T-cell (primary cell): ENCODE measurements around the gene ALG14. TPM values are rescaled to one million over a fixed set of nuclear protein-coding genes. Genes with fewer than 3 reads are reported as not detected.
"Not testable (repeated sequence)": the region's sequence is repeated elsewhere in the genome, so short reads cannot be mapped to it uniquely, and the experiment has no call there.

Source experiments
- ATAC-seq, 4 experiments: fragments of 200-7000 bp in 3 of 4; fragments of 150-1000 bp in 1 of 4; cut with Tn5 transposase; replicated peaks in 1 of 4; 1 replicate in 3 of 4; 2 replicates in 1 of 4; pipeline ENCODE4 v1.10.0; 2021; ENCODE audit warnings: moderate library complexity in 3 of 4, mild to moderate bottlenecking in 2 of 4, moderate number of reproducible peaks in 1 of 4
- CTCF ChIA-PET, 2 donors: fragments of 300-600 bp; sonication (Branson Sonifier 250); formaldehyde crosslinking; loops; one replicate each; lab custom pipeline; 2022; ENCODE audit warnings: antibody characterized with exemption in 2 of 2; lab: Charles Lee
- POLR2A ChIA-PET, 2 donors: fragments of 300-600 bp; sonication (Branson Sonifier 250); formaldehyde crosslinking; loops; one replicate each; lab custom pipeline; 2022; ENCODE audit warnings: antibody characterized with exemption in 2 of 2; lab: Charles Lee
- DNase-seq, 35 experiments: peaks; one replicate each; pipeline versions ENCODE4 v3.0.0 to v3.0.0-alpha.2; 2013 to 2023
- H3K27ac ChIP-seq: one replicate; pipeline ENCODE4 v1.5.1; 2013; ENCODE audit warnings: low read length
- H3K27me3 ChIP-seq, 2 experiments: replicated peaks in 1 of 2; 1 replicate in 1 of 2; 2 replicates in 1 of 2; pipeline versions ENCODE4 v1.6.1 to v1.7.0; 2013; ENCODE audit warnings: low read length in 1 of 2, mixed read lengths in 1 of 2; ENCODE audit not compliant: control insufficient read depth in 2 of 2, insufficient read depth in 2 of 2; ENCODE audit errors: extremely low read depth in 1 of 2
- H3K36me3 ChIP-seq, 2 donors: 1 replicate in 1 of 2; 2 replicates in 1 of 2; pipeline versions ENCODE4 v1.6.1 to v1.7.0; 2013; ENCODE audit warnings: low read length in 1 of 2; ENCODE audit not compliant: control insufficient read depth in 2 of 2, insufficient read depth in 1 of 2; ENCODE audit errors: extremely low read depth in 1 of 2
- H3K4me1 ChIP-seq, 2 experiments: 1 replicate in 1 of 2; 2 replicates in 1 of 2; pipeline versions ENCODE4 v1.6.1 to v1.7.0; 2013; ENCODE audit warnings: low read length in 2 of 2, mixed read lengths in 1 of 2; ENCODE audit not compliant: insufficient read depth in 2 of 2, control insufficient read depth in 1 of 2; ENCODE audit errors: extremely low read depth in 1 of 2
- H3K4me3 ChIP-seq, 2 donors: 1 replicate in 1 of 2; 2 replicates in 1 of 2; pipeline versions ENCODE4 v1.5.1 to v1.7.0; 2013; ENCODE audit warnings: mild to moderate bottlenecking in 2 of 2, low read length in 1 of 2, moderate library complexity in 1 of 2; ENCODE audit not compliant: control insufficient read depth in 1 of 2; ENCODE audit errors: extremely low read depth in 1 of 2
- H3K9me3 ChIP-seq: 2 replicates; pipeline ENCODE4 v1.7.0; 2013
- H3K27ac Mint-ChIP-seq, 2 donors: one replicate each; pipeline ENCODE4 v1.8.0; 2020 to 2021; ENCODE audit warnings: mild to moderate bottlenecking in 2 of 2, mixed read lengths in 2 of 2
- H3K27me3 Mint-ChIP-seq, 2 donors: one replicate each; pipeline ENCODE4 v1.8.0; 2021 to 2022; ENCODE audit warnings: mixed read lengths in 2 of 2
- H3K36me3 Mint-ChIP-seq: one replicate; pipeline ENCODE4 v1.8.0; 2021; ENCODE audit warnings: mixed read lengths
- H3K4me1 Mint-ChIP-seq, 3 donors: one replicate each; pipeline ENCODE4 v1.8.0; 2020 to 2022; ENCODE audit warnings: mixed read lengths in 3 of 3, mild to moderate bottlenecking in 1 of 3
- H3K4me3 Mint-ChIP-seq, 3 donors: one replicate each; pipeline ENCODE4 v1.8.0; 2020 to 2022; ENCODE audit warnings: mild to moderate bottlenecking in 3 of 3, mixed read lengths in 3 of 3, moderate library complexity in 3 of 3
- H3K9me3 Mint-ChIP-seq, 3 donors: one replicate each; pipeline ENCODE4 v1.8.0; 2020 to 2022; ENCODE audit warnings: mixed read lengths in 3 of 3
- WGBS: methylation state at CpG from one replicate; pipeline ENCODE4 v1.1.5; 2013; ENCODE audit warnings: missing lambda C conversion rate; ENCODE audit not compliant: insufficient coverage; 5-methylcytosine and 5-hydroxymethylcytosine counted together
- total RNA-seq, 35 experiments: library from RNA in 6 of 35; stranded (reverse) in 6 of 35; fragments of 120-200 nt in 1 of 35; gene quantifications; one replicate each; pipeline versions ENCODE4 v1.2.1 to v1.2.4 and lab custom pipeline; 2013 to 2026

ALG14 gene
- total RNA-seq, 5 donors from 2014 or later (not counting 1 experiment from before 2014, with no cell fraction given): 0.40 to 2.3 (median 1.7) TPM

DNA sequence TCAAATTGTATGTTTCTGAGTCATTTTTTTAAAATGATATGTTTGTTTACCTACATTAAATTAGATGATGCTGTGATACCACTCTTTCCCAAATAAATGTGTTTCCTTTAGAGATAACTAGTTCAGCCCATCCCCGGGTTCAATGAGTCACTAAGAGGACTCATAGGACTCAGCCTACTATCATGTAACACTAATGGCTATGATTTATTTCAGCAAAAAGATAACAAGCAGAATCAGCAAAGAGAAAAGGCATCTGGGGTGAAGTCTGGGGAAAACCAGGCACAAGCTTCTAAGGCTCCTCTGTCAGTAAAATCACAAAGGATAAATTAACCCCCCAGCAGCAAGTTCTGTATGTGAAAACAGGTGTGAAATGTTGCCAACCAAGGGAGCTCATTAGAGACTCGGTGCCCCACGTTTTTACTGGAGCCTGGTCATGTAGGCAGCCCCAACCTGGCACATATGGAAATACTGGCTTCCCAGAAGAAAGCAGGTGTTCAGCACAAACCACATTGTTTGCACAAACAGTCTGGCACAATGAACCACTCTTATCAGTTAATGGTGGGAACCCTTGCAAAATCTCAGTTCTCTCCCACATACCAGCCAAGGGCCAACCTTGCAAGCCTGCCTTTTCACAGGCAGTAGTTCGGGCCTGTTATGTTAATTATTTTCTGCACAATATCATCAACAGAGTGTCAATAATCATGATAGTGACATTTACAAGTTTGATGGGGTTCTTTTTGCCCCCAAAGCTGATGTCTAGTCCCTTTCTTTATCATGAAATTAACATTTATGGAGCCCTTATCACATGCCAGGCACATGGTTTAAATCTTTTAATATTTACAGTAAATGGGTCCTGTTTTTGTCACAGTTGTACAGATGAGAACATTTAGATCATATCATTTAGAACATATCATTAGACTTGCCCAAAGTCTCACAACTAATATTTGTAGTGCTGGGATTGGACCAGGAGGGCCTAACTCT lies 122.8 kb downstream of the ALG14 start:
- WGBS: 30% methylated on average over 2 of the region's 4 CpGs
- Histone ChIP-seq H3K4me1 (no peaks in the 10 kb centered on the region), H3K4me3 (no peak overlapping the region), H3K36me3 (no peaks in the 10 kb centered on the region), H3K27ac (no peak overlapping the region), H3K9me3 (no peaks in the 10 kb centered on the region), H3K27me3 (no peaks in the 10 kb centered on the region)
- Mint-ChIP-seq H3K9me3 (no peaks in the 10 kb centered on the region), H3K27me3 (no peaks in the 10 kb centered on the region), H3K36me3 (no peaks in the 10 kb centered on the region), H3K4me1 (no peaks in the 10 kb centered on the region), H3K4me3 (no peak overlapping the region), H3K27ac (no peak overlapping the region)
- ChIA-PET CTCF (no interaction called here), POLR2A (no interaction called here)
- DNase-seq (no peak), ATAC-seq (no peak)

DNA sequence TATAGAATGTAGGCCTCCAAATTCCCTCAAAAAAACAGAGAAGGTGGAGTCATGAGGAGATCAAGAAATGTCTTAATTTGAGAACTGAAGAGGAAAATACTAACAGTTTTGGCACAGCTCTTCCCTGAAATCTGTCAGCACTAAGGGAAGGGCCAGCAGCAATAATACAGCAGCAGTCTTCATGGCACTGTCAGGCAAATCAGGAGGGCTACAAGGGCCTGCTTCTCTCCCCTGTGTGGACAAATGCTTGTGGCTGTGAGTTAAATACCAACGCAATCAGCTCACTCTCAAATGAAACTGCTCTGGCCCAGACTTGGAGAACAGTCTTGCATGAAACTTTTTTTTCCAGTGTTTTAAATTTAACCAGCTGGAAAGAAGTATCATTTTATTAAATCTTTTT lies 125.3 kb downstream of the ALG14 start:
- no peak overlapping the region for H3K4me3 Mint-ChIP-seq
- CTCF ChIA-PET: no interaction called here

GRCh38 chr1:94946886-94947285 lies 125.9 kb downstream of the ALG14 start:
- DNase-seq: no peak
- Mint-ChIP-seq H3K27me3 (peaks cover 5 to 7% of the 10 kb centered on the region in 2 donors), H3K9me3 (no peaks in the 10 kb centered on the region), H3K36me3 (no peaks in the 10 kb centered on the region), H3K4me1 (no peaks in the 10 kb centered on the region), H3K4me3 (no peak overlapping the region), H3K27ac (no peak overlapping the region)
- H3K27me3 ChIP-seq: no peaks in the 10 kb centered on the region
- ATAC-seq: no peak
- WGBS: 31% methylated on average over 2 of the region's 3 CpGs
- no peaks in the 10 kb centered on the region for H3K4me1 ChIP-seq
- no peak overlapping the region for H3K27ac ChIP-seq
- no peaks in the 10 kb centered on the region for H3K36me3 ChIP-seq
- H3K4me3 ChIP-seq: no peak overlapping the region
- ChIA-PET POLR2A (no interaction called here), CTCF (interaction anchor here in 1 of 2 donors (0.6 kb wide), 1 partner anchor 16 kb away, joined by 3 read pairs; no protein-coding TSS in a partner anchor)
- H3K9me3 ChIP-seq: no peaks in the 10 kb centered on the region

More for the DNA sequence above, 125.3 kb downstream of the ALG14 start:
- Histone ChIP-seq H3K9me3 (no peaks in the 10 kb centered on the region), H3K4me3 (no peak overlapping the region), H3K4me1 (no peaks in the 10 kb centered on the region), H3K27me3 (no peaks in the 10 kb centered on the region), H3K36me3 (no peaks in the 10 kb centered on the region), H3K27ac (no peak overlapping the region)
- no peak for DNase-seq
- Mint-ChIP-seq H3K27ac (no peak overlapping the region), H3K27me3 (peaks cover 5 to 7% of the 10 kb centered on the region in 2 donors), H3K36me3 (no peaks in the 10 kb centered on the region), H3K4me1 (no peaks in the 10 kb centered on the region), H3K9me3 (no peaks in the 10 kb centered on the region)
- no CpG with 5 or more reads among the region's 1 CpG for WGBS
- no peak for ATAC-seq
- POLR2A ChIA-PET: no interaction called here

DNA sequence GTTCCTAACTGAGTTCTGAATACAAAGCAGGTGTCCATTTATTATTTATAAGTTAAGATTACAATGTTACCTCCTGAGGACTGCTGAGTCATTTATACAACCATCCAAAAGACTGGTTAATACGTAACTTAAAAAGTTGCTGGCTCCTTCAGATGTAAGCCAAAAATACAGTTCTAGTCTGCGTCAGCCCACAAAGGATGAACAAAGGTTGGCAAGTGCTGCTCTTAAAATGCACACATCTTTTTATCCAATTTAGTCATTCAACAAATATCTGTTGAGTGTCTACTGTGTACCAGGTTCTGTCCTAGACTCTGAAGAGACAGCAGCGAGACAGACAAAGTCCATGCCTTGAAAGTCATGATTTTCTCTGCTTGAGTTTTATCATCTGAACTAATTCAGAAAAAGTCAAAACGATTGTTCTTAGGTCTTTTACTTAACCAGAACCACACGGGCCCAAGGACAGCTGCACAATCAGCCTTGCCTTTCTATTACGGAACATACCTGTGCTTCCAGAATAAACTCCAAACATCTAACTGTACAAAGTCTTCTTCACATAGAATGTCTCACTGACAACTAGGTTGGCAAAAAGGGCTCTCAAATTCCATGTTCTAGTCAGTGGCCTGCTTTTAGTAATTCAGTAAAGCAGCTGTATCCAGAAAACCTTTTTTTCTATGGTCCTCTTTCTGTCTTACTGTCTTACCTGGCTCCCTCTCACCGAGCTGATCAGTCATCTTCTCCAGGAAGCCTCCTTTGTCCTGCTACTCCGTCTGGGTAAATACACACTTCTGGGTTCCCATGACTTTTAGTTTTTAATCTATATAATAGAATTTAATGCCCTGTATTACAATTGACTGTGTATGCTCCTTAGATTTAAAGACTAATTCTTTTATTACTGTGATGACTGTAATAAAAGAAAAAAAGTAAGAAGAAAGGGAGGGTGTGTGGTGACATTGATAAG lies 130.3 kb downstream of the ALG14 start:
- Mint-ChIP-seq H3K4me1 (no peaks in the 10 kb centered on the region), H3K4me3 (no peak overlapping the region), H3K27me3 (peaks cover 10 to 13% of the 10 kb centered on the region in 2 donors), H3K36me3 (no peaks in the 10 kb centered on the region), H3K9me3 (no peaks in the 10 kb centered on the region), H3K27ac (no peak overlapping the region)
- no peaks in the 10 kb centered on the region for H3K4me1 ChIP-seq
- CTCF ChIA-PET: no interaction called here
- H3K27ac ChIP-seq: no peak overlapping the region
- ATAC-seq (no peak), DNase-seq (no peak)
- H3K9me3 ChIP-seq: no peaks in the 10 kb centered on the region
- POLR2A ChIA-PET: no interaction called here
- peaks cover 0 to 3% of the 10 kb centered on the region in 2 experiments for H3K27me3 ChIP-seq
- WGBS: 80% methylated on average over 5 of the region's 8 CpGs
- no peaks in the 10 kb centered on the region for H3K36me3 ChIP-seq
- no peak overlapping the region for H3K4me3 ChIP-seq

GRCh38 chr1:94941480-94941879 lies 131.3 kb downstream of the ALG14 start:
- POLR2A ChIA-PET, H3K4me1 Mint-ChIP-seq, H3K9me3 ChIP-seq, DNase-seq, H3K9me3 Mint-ChIP-seq, H3K36me3 Mint-ChIP-seq, H3K36me3 ChIP-seq, H3K4me1 ChIP-seq, H3K27ac ChIP-seq, ATAC-seq, H3K27ac Mint-ChIP-seq, H3K27me3 ChIP-seq, H3K4me3 ChIP-seq, H3K4me3 Mint-ChIP-seq: not testable (repeated sequence)
- CTCF ChIA-PET: interaction anchor here in 1 of 2 donors (0.6 kb wide), 1 partner anchor 25 kb away, joined by 3 read pairs; no protein-coding TSS in a partner anchor
- H3K27me3 Mint-ChIP-seq: peaks cover 10 to 13% of the 10 kb centered on the region in 2 donors
- WGBS: no CpG with 5 or more reads among the region's 1 CpG

DNA sequence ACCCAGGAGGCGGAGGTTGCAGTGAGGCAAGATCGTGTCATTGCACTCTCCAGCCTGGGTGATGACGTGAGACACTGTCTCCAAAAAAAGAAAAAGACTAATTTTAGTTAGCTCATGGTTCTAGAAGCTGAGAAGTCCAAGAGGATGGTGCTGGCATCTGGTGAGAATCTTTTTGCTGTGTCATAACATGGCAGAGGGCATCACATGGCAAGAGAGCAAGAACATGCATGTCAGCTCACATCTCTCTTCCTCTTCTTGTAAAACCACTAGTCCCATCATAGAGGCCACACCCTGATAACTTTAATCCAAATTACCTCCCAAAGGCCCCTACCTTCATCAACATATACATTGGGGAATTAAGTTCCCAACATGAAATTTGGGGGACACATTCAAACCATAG lies 132.0 kb downstream of the ALG14 start:
- H3K36me3 Mint-ChIP-seq: no peaks in the 10 kb centered on the region
- peaks cover 0 to 3% of the 10 kb centered on the region in 2 experiments for H3K27me3 ChIP-seq
- WGBS: 78% methylated on average over 3 of the region's 3 CpGs
- H3K4me3 ChIP-seq: no peak overlapping the region
- peaks cover 0 to 9% (median 0%) of the 10 kb centered on the region in 3 donors for H3K4me1 Mint-ChIP-seq
- no peaks in the 10 kb centered on the region for H3K36me3 ChIP-seq
- ChIA-PET POLR2A (no interaction called here), CTCF (no interaction called here)
- no peaks in the 10 kb centered on the region for H3K9me3 Mint-ChIP-seq
- no peak overlapping the region for H3K27ac Mint-ChIP-seq
- H3K4me1 ChIP-seq: no peaks in the 10 kb centered on the region
- no peak overlapping the region for H3K4me3 Mint-ChIP-seq
- DNase-seq (no peak), ATAC-seq (no peak)
- no peak overlapping the region for H3K27ac ChIP-seq
- H3K27me3 Mint-ChIP-seq: peaks cover 10 to 13% of the 10 kb centered on the region in 2 donors
- H3K9me3 ChIP-seq: no peaks in the 10 kb centered on the region
